Left lung (tissue), 14 donors: ENCODE measurements around the gene COX11. TPM values are rescaled to one million over a fixed set of nuclear protein-coding genes. Genes with fewer than 3 reads are reported as not detected.
A peak's percentile ranks its signal among the peaks of the same experiment; 100 is the strongest.

Experiments used
- ATAC-seq: fragments of 200-7000 bp; cut with Tn5 transposase; one replicate; pipeline ENCODE4 v1.9.1; 2020; ENCODE audit warnings: moderate library complexity
- DNase-seq, 4 donors: peaks; one replicate each; pipeline ENCODE4 v3.0.0-alpha.2; 2013 to 2020
- H3K27ac ChIP-seq, 2 donors: fragments of 200-600 bp; sonication (generic) in 1 of 2; one replicate each; pipeline versions ENCODE4 v1.5.0 to v1.8.0; 2020 to 2021
- H3K27me3 ChIP-seq, 2 donors: fragments of 200-600 bp; sonication (generic) in 1 of 2; one replicate each; pipeline versions ENCODE4 v1.5.0 to v1.8.0; 2020 to 2021
- H3K36me3 ChIP-seq, 2 donors: fragments of 200-600 bp; sonication (generic) in 1 of 2; one replicate each; pipeline versions ENCODE4 v1.5.0 to v1.8.0; 2020 to 2021
- H3K4me1 ChIP-seq, 2 donors: fragments of 200-600 bp; one replicate each; pipeline ENCODE4 v1.8.0; 2021
- H3K4me3 ChIP-seq, 2 donors: fragments of 200-600 bp; sonication (generic) in 1 of 2; one replicate each; pipeline versions ENCODE4 v1.5.0 to v1.8.0; 2020 to 2021; ENCODE audit warnings: mild to moderate bottlenecking in 1 of 2
- H3K9me3 ChIP-seq, 2 donors: fragments of 200-600 bp; sonication (generic) in 1 of 2; one replicate each; pipeline versions ENCODE4 v1.5.0 to v1.8.0; 2020 to 2021
- intact Hi-C, 2 donors: fragments of 100-400 bp; cut with DNase I; formaldehyde crosslinking; loops; one replicate each; pipeline versions ENCODE4 v1.11.2 to v1.14.2; 2022
- long read RNA-seq, 12 donors: library from polyadenylated mRNA in 2 of 12; unstranded in 2 of 12; transcript quantifications; one replicate each; pipeline ENCODE4 v2.0.0 and lab custom pipeline, GENCODE V29; 2019 to 2026
- polyA plus RNA-seq, 6 donors: library from polyadenylated mRNA; unstranded; fragments of 120-200 nt; gene quantifications; one replicate each; pipeline ENCODE4 v1.2.1, GENCODE V29; 2013; ENCODE audit not compliant: insufficient read length in 6 of 6
- total RNA-seq, 2 donors: library from RNA; stranded (reverse); fragmentation: NEBNext Ultra II Directional; extraction: Animal tissue kit (Norgen Biotek cat#: 25700); gene quantifications; one replicate each; pipeline ENCODE4 v1.2.1, GENCODE V29; 2021
- TF ChIP-seq, protein P1 (sequence below), 2 donors: fragments of 200-600 bp; sonication (generic) in 1 of 2; IDR thresholded peaks; one replicate each; pipeline versions ENCODE4 v1.5.0 to v1.8.0; 2021; ENCODE audit warnings: antibody characterized with exemption in 2 of 2
- donor health status: DM: no; HTN: yes; CAD: no.
- donor health status: DM: no; HTN: no; CAD: no.

COX11 gene, protein sequence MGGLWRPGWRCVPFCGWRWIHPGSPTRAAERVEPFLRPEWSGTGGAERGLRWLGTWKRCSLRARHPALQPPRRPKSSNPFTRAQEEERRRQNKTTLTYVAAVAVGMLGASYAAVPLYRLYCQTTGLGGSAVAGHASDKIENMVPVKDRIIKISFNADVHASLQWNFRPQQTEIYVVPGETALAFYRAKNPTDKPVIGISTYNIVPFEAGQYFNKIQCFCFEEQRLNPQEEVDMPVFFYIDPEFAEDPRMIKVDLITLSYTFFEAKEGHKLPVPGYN
- 10 to 100 TPM; 39.0 to 44.3 TPM for total RNA-seq
- 10 to 100 TPM; 74.3 to 99.4 (median 89.1) TPM for polyA plus RNA-seq
- long read RNA-seq, donor 1, transcript COX11-203 (1 exons, 3,244 nt), result major isoform, 75 of 145 reads
- long read RNA-seq, donor 1, transcript COX11-201 (4 exons, 2,497 nt), result minor isoform, 19 of 145 reads
- long read RNA-seq, donor 1, partial matches to known transcripts, result 37 of 145 reads
- long read RNA-seq, donor 1, other reads (novel, unspliced or antisense), result 5 of 145 reads
- long read RNA-seq, donor 2, transcript COX11-203 (1 exons, 3,244 nt), result major isoform, 56 of 107 reads
- long read RNA-seq, donor 2, transcript COX11-201 (4 exons, 2,497 nt), result minor isoform, 13 of 107 reads
- long read RNA-seq, donor 2, partial matches to known transcripts, result 29 of 107 reads
- long read RNA-seq, donor 2, other reads (novel, unspliced or antisense), result 0 of 107 reads
- long read RNA-seq, donor 3, transcript COX11-201 (4 exons, 2,497 nt), result minor isoform, 7 of 27 reads
- long read RNA-seq, donor 3, transcript COX11-203 (1 exons, 3,244 nt), result major isoform, 14 of 27 reads
- long read RNA-seq, donor 3, transcript COX11-202 (3 exons, 1,108 nt), result minor isoform, 6 of 27 reads
- long read RNA-seq, donor 3, partial matches to known transcripts, result 0 of 27 reads
- long read RNA-seq, donor 3, other reads (novel, unspliced or antisense), result 0 of 27 reads
- long read RNA-seq, donor 4, transcript COX11-201 (4 exons, 2,497 nt), result major isoform, 7 of 15 reads
- long read RNA-seq, donor 4, partial matches to known transcripts, result 0 of 15 reads
- long read RNA-seq, donor 4, other reads (novel, unspliced or antisense), result 4 of 15 reads
- long read RNA-seq, donor 5, transcript COX11-202 (3 exons, 1,108 nt), result minor isoform, 5 of 71 reads
- long read RNA-seq, donor 5, transcript COX11-203 (1 exons, 3,244 nt), result major isoform, 40 of 71 reads
- long read RNA-seq, donor 5, transcript COX11-201 (4 exons, 2,497 nt), result minor isoform, 11 of 71 reads
- long read RNA-seq, donor 5, partial matches to known transcripts, result 14 of 71 reads
- long read RNA-seq, donor 5, other reads (novel, unspliced or antisense), result 0 of 71 reads
- long read RNA-seq, donor 6, transcript COX11-203 (1 exons, 3,244 nt), result major isoform, 26 of 48 reads
- long read RNA-seq, donor 6, transcript COX11-201 (4 exons, 2,497 nt), result minor isoform, 12 of 48 reads
- long read RNA-seq, donor 6, transcript COX11-202 (3 exons, 1,108 nt), result minor isoform, 8 of 48 reads
- long read RNA-seq, donor 6, partial matches to known transcripts, result 0 of 48 reads
- long read RNA-seq, donor 6, other reads (novel, unspliced or antisense), result 0 of 48 reads
- long read RNA-seq, donor 7, transcript COX11-203 (1 exons, 3,244 nt), result major isoform, 27 of 37 reads
- long read RNA-seq, donor 7, transcript COX11-201 (4 exons, 2,497 nt), result minor isoform, 6 of 37 reads
- long read RNA-seq, donor 7, partial matches to known transcripts, result 0 of 37 reads
- long read RNA-seq, donor 7, other reads (novel, unspliced or antisense), result 0 of 37 reads
- long read RNA-seq, donor 8, transcript COX11-203 (1 exons, 3,244 nt), result major isoform, 26 of 66 reads
- long read RNA-seq, donor 8, transcript COX11-202 (3 exons, 1,108 nt), result minor isoform, 5 of 66 reads
- long read RNA-seq, donor 8, transcript COX11-201 (4 exons, 2,497 nt), result minor isoform, 12 of 66 reads
- long read RNA-seq, donor 8, partial matches to known transcripts, result 19 of 66 reads
- long read RNA-seq, donor 8, other reads (novel, unspliced or antisense), result 0 of 66 reads
- long read RNA-seq, donor 9, result 0 reads
- long read RNA-seq, donor 10, partial matches to known transcripts, result 0 of 5 reads
- long read RNA-seq, donor 10, other reads (novel, unspliced or antisense), result 0 of 5 reads
- long read RNA-seq, donor 11, result 0 reads
- long read RNA-seq, donor 12, transcript COX11-202 (3 exons, 1,108 nt), result minor isoform, 8 of 89 reads
- long read RNA-seq, donor 12, transcript COX11-201 (4 exons, 2,497 nt), result minor isoform, 12 of 89 reads
- long read RNA-seq, donor 12, transcript COX11-203 (1 exons, 3,244 nt), result major isoform, 50 of 89 reads
- long read RNA-seq, donor 12, partial matches to known transcripts, result 7 of 89 reads
- long read RNA-seq, donor 12, other reads (novel, unspliced or antisense), result 10 of 89 reads

DNA sequence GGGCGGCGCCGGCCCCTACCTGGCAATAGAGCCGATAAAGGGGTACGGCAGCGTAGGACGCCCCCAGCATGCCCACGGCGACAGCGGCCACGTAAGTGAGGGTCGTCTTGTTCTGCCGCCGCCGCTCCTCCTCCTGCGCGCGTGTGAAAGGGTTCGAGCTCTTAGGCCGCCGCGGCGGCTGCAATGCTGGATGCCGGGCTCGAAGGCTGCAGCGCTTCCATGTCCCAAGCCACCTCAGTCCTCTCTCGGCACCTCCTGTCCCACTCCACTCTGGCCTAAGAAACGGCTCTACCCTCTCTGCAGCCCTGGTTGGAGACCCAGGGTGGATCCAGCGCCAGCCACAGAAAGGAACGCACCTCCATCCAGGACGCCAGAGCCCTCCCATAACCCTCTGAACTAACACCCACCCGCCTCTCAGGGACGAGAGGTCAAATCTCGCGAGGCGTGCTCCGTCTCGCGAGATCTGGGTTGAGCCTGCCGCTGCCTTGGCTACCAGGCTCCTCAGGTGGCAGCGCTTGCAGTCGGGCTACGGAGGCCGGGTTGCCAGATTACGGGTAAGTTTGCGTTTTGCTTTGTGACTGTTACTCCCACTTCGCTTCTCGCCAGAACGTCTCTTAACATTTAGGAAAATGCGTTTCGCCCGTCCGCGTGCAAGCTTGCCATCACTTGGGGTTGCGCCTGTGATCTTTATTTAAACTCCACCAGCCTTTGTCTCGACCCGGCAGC lies at the start of gene COX11, which contains the start of gene STXBP4:
COX11 (minus strand) TSS at position 393 of the 726 bp plus-strand sequence; CDS start at position 385, 8 bp downstream.
STXBP4 (plus strand) TSS at position 504 of the 726 bp plus-strand sequence. CDS start 17,455 bp downstream, outside the sequence.
- intact Hi-C loops, result no loop called here
- TF ChIP-seq, protein P1, sequence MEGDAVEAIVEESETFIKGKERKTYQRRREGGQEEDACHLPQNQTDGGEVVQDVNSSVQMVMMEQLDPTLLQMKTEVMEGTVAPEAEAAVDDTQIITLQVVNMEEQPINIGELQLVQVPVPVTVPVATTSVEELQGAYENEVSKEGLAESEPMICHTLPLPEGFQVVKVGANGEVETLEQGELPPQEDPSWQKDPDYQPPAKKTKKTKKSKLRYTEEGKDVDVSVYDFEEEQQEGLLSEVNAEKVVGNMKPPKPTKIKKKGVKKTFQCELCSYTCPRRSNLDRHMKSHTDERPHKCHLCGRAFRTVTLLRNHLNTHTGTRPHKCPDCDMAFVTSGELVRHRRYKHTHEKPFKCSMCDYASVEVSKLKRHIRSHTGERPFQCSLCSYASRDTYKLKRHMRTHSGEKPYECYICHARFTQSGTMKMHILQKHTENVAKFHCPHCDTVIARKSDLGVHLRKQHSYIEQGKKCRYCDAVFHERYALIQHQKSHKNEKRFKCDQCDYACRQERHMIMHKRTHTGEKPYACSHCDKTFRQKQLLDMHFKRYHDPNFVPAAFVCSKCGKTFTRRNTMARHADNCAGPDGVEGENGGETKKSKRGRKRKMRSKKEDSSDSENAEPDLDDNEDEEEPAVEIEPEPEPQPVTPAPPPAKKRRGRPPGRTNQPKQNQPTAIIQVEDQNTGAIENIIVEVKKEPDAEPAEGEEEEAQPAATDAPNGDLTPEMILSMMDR (IDR thresholded peaks at IDR 0.05), result no peak
- Histone ChIP-seq H3K27ac (peak within 1 kb of the TSS; percentile 86 to 90), H3K4me1 (peaks cover 12 to 22% of the 10 kb centered on the region in 2 donors), H3K9me3 (no peaks in the 10 kb centered on the region), H3K36me3 (peaks cover 0 to 13% of the 10 kb centered on the region in 2 donors), H3K4me3 (peak within 1 kb of the TSS; percentile 66 to 93), H3K27me3 (no peaks in the 10 kb centered on the region)
- ATAC-seq (peak; percentile 96), DNase-seq (peak; percentile 95 to 99 (median 96))

DNA sequence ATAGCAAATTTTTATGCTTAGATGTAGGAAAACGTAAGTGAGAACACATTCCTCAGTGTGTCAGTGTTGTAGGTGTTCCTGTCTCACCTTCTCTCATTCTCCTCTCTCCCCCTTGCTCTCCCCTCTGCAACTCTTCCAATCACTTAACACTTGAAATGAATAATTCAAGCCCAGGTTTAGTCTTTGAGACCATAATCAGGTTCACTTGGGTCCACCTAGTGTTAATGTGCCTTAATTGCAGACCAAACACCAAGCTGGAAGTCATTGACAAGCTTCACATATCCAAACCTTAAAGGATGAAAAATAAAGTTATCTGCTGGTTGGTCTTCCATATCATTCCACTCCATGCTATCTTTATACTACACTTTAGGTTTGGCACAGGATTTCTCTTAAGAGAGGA lies 37.1 kb upstream of the COX11 start:
- TF ChIP-seq, protein P1 (IDR thresholded peaks at IDR 0.05), result peak in 1 of 2 donors; percentile 33
- no peaks in the 10 kb centered on the region for H3K36me3 ChIP-seq
- no peaks in the 10 kb centered on the region for H3K9me3 ChIP-seq
- no peak overlapping the region for H3K4me3 ChIP-seq
- intact Hi-C loops, result no loop called here
- H3K4me1 ChIP-seq, result no peaks in the 10 kb centered on the region
- ATAC-seq, result peak; percentile 53
- H3K27me3 ChIP-seq, result no peaks in the 10 kb centered on the region
- DNase-seq, result no peak
- no peak overlapping the region for H3K27ac ChIP-seq

DNA sequence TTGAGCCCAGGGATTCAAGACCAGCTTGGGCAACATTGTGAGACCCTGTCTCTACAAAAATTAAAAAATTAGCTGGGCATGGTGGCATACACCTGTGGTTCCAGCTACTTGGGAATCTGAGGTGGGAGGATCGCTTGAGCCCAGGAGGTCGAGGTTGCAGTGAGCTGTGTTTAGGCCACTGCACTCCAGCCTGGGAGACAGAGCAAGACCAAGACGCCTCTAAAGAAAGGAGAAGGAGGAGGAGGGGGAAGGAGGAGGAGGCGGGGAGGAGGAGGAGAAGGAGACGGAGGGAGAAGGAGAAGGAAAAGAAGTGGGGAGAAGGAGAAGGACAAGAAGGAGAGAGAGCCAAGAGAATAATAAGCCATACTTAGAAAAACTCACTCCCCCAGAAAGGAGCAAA lies 36.0 kb upstream of the COX11 start:
- no peak for DNase-seq
- Histone ChIP-seq H3K4me3 (no peak overlapping the region), H3K4me1 (no peaks in the 10 kb centered on the region), H3K9me3 (no peaks in the 10 kb centered on the region), H3K36me3 (peaks cover 0 to 8% of the 10 kb centered on the region in 2 donors), H3K27ac (no peak overlapping the region), H3K27me3 (no peaks in the 10 kb centered on the region)
- intact Hi-C loops, result no loop called here
- no peak for ATAC-seq
- TF ChIP-seq, protein P1 (IDR thresholded peaks at IDR 0.05), result no peak
